ENCODE measurements around the gene LZTS2.

Gene LZTS2

DNA sequence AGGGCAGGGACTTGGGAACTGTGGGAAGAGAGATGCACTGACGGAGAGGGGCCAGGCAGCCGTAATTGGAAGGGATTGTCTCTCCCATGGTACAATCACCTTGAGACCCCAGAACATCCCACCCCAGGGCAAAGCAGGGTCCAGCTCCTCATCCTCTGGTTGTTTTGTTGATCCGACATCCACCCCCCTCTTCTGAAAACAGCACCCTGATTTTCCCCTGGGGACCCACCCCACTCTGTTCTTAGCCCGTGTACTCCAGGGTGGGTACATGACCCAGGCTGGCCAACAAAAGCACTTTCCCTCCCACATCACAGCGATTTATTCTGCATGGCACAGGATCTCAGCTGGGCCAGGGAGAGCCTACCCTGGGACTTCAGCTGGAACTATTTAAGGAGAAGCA, 17.2 kb downstream of the LZTS2 start:
- no peak overlapping the region for H3K4me3 ChIP-seq (ENCODE audit: low read length)
- no peaks in the 10 kb centered on the region for H3K36me3 ChIP-seq (ENCODE audit: control insufficient read depth, low read length)
- TF ChIP-seq EZH2phosphoT487 (IDR thresholded peaks at IDR 0.05; ENCODE audit: borderline replicate concordance, low read length) = no peak
- TF ChIP-seq, protein P1, sequence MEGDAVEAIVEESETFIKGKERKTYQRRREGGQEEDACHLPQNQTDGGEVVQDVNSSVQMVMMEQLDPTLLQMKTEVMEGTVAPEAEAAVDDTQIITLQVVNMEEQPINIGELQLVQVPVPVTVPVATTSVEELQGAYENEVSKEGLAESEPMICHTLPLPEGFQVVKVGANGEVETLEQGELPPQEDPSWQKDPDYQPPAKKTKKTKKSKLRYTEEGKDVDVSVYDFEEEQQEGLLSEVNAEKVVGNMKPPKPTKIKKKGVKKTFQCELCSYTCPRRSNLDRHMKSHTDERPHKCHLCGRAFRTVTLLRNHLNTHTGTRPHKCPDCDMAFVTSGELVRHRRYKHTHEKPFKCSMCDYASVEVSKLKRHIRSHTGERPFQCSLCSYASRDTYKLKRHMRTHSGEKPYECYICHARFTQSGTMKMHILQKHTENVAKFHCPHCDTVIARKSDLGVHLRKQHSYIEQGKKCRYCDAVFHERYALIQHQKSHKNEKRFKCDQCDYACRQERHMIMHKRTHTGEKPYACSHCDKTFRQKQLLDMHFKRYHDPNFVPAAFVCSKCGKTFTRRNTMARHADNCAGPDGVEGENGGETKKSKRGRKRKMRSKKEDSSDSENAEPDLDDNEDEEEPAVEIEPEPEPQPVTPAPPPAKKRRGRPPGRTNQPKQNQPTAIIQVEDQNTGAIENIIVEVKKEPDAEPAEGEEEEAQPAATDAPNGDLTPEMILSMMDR (IDR thresholded peaks at IDR 0.05; ENCODE audit: low read depth, low read length, poor library complexity, severe bottlenecking) = no peak
- H3K4me1 ChIP-seq (ENCODE audit: control insufficient read depth, low read length) = peaks cover 31% of the 10 kb centered on the region
- no peak overlapping the region for H3K27ac ChIP-seq (ENCODE audit: low read depth, low read length)
- H3K79me2 ChIP-seq (ENCODE audit: control insufficient read depth, low read length) = no peaks in the 10 kb centered on the region
- no peak overlapping the region for H3K4me2 ChIP-seq (ENCODE audit: low read length)
- H3K9me3 ChIP-seq (ENCODE audit: control insufficient read depth, insufficient read depth, low read length) = no peaks in the 10 kb centered on the region
- no peaks in the 10 kb centered on the region for H3K9me2 ChIP-seq (replicated peaks; ENCODE audit: control insufficient read depth, low read length)
- H3F3A ChIP-seq (ENCODE audit: control insufficient read depth, insufficient read depth) = no peaks in the 10 kb centered on the region
- no peaks in the 10 kb centered on the region for H4K20me1 ChIP-seq (ENCODE audit: control insufficient read depth, insufficient read depth, low read depth, low read length)
- H3K27me3 ChIP-seq (ENCODE audit: control insufficient read depth, low read length) = peaks cover 19% of the 10 kb centered on the region

DNA sequence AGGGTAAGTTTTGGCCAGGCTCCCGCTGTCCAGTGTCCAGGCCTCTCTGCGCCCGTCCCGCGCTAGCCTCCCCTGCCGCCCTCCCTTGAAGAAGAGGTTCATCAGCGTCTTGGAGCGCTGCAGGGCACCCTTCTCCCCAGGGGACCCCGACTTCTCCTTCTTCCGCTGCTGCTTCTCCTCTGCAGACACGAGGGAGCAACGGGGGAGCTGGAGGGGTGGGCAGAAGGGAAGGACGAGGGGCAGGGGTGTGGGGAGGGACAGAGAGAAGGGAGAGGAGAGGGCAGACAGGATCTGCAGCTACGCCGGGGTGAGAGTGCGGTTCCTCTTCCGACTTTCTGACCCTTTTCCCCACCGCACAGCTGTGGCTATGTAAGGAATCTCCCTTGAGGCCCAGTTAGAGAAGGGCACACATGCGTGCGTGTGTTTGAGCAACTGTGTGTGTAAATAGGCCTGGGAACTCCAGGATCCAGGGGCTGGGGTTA, 18.6 kb downstream of the LZTS2 start:
- Histone ChIP-seq H3K9me3 (ENCODE audit: control insufficient read depth, insufficient read depth, low read length) (no peaks in the 10 kb centered on the region), H3K27me3 (ENCODE audit: control insufficient read depth, low read length) (peaks cover 19% of the 10 kb centered on the region), H3K79me2 (ENCODE audit: control insufficient read depth, low read length) (no peaks in the 10 kb centered on the region), H3K9me2 (replicated peaks; ENCODE audit: control insufficient read depth, low read length) (no peaks in the 10 kb centered on the region), H3K4me3 (ENCODE audit: low read length) (peak overlapping the region; percentile 48), H3F3A (ENCODE audit: control insufficient read depth, insufficient read depth) (no peaks in the 10 kb centered on the region), H3K36me3 (ENCODE audit: control insufficient read depth, low read length) (no peaks in the 10 kb centered on the region), H4K20me1 (ENCODE audit: control insufficient read depth, insufficient read depth, low read depth, low read length) (no peaks in the 10 kb centered on the region), H3K4me2 (ENCODE audit: low read length) (peak overlapping the region; percentile 61), H3K27ac (ENCODE audit: low read depth, low read length) (no peak overlapping the region), H3K4me1 (ENCODE audit: control insufficient read depth, low read length) (peaks cover 23% of the 10 kb centered on the region)
- TF ChIP-seq EZH2phosphoT487 (IDR thresholded peaks at IDR 0.05; ENCODE audit: borderline replicate concordance, low read length) = no peak
- TF ChIP-seq, protein P1 (IDR thresholded peaks at IDR 0.05; ENCODE audit: low read depth, low read length, poor library complexity, severe bottlenecking) = no peak

DNA sequence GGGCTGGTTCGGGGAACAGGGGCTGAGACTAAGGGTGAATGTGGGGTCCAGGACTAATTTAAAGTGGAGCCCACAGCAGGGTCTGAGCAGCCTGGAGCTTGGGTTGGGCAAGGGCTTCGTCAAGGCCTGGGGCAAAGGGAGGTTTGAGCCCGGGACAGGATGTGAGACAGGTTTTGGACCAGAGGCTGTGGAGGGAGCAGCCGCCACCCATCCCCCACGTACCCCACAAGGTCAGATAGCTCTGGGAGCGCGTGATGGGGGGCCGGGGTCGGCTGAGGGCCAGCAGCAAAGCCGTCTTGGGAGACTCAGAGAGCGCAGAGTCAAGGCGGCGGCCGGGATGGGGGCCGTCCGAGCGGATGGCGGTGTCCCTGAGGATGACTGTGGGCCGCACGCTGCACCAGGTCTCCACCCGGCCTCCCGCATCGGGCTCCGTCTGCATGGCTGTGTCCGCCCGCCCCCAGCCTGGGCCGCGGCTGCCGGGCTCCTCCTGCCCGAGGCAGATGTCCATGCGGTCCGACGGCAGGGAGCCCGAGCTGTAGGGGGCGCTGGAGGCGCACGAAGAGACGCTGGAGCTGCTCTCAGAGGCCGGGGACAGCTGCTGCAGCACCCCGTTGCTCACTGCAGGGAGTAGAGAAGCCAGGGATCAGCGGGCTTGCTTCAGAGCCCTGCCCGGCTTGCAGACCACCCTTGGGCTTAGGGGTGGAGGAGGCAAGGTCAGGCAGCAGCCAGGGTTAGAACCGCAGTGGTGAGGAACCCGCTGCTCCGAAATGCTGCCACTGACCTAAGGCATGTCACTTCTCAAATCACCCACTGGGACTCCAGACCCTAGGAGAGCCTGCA, 19.2 kb downstream of the LZTS2 start:
- Histone ChIP-seq H3K4me2 (ENCODE audit: low read length) (peak overlapping the region; percentile 61), H3K9me3 (ENCODE audit: control insufficient read depth, insufficient read depth, low read length) (no peaks in the 10 kb centered on the region), H3F3A (ENCODE audit: control insufficient read depth, insufficient read depth) (no peaks in the 10 kb centered on the region), H3K9me2 (replicated peaks; ENCODE audit: control insufficient read depth, low read length) (no peaks in the 10 kb centered on the region), H3K4me1 (ENCODE audit: control insufficient read depth, low read length) (peaks cover 19% of the 10 kb centered on the region), H3K27ac (ENCODE audit: low read depth, low read length) (no peak overlapping the region), H4K20me1 (ENCODE audit: control insufficient read depth, insufficient read depth, low read depth, low read length) (no peaks in the 10 kb centered on the region), H3K27me3 (ENCODE audit: control insufficient read depth, low read length) (peaks cover 19% of the 10 kb centered on the region), H3K79me2 (ENCODE audit: control insufficient read depth, low read length) (no peaks in the 10 kb centered on the region), H3K4me3 (ENCODE audit: low read length) (peak overlapping the region; percentile 48), H3K36me3 (ENCODE audit: control insufficient read depth, low read length) (no peaks in the 10 kb centered on the region)
- TF ChIP-seq, protein P1 (IDR thresholded peaks at IDR 0.05; ENCODE audit: low read depth, low read length, poor library complexity, severe bottlenecking) = peak; percentile 87
- no peak for TF ChIP-seq EZH2phosphoT487 (IDR thresholded peaks at IDR 0.05; ENCODE audit: borderline replicate concordance, low read length)

All from DOHH2 (cell line).